DMS 273 (cell line): ENCODE data around the gene PEX14.

Experiments used
- DNase-seq: peaks from one replicate; lab custom pipeline; 2025; ENCODE audit not compliant: unreplicated experiment; lab: John Stamatoyannopoulos, UW

Gene PEX14

DNA sequence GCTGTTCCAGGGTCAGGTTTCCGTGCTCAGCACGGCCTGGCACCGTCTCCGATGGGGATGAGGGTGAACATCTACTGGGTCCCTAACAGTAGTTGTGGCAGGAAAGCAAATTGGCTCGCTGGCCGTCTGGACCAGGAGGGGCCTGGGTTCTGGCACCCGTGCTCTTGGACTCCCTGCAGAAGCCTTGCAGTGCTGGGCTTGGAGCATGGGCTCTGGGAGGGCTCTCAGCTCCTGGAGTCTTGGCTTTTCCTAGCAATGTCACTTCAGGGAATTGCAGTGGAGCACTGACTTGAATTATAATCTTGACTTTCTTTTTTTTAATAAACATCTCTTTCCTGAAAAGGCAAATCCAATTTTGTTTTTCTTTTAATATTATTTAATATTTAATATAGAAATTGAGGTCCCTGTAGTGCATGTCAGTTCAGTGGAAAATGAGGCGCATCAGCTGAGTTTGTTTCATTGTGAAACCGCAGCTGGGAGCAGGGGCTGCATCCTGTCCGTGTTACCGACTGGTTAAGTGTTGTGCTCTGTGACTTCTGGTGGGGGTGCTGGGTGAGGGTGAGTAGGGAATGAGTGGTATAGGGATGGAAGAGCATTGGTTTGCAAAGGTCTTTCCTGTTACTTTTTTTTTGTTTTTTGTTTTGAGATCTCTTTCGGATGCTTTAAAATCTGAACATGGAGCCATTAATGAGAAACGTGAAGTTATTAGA is 64.1 kb downstream of the PEX14 start:
- DNase-seq, result no peak

- no peak for DNase-seq
Measured at GRCh38 chr1:10539411-10540043, 64.8 kb downstream of the PEX14 start.

DNA sequence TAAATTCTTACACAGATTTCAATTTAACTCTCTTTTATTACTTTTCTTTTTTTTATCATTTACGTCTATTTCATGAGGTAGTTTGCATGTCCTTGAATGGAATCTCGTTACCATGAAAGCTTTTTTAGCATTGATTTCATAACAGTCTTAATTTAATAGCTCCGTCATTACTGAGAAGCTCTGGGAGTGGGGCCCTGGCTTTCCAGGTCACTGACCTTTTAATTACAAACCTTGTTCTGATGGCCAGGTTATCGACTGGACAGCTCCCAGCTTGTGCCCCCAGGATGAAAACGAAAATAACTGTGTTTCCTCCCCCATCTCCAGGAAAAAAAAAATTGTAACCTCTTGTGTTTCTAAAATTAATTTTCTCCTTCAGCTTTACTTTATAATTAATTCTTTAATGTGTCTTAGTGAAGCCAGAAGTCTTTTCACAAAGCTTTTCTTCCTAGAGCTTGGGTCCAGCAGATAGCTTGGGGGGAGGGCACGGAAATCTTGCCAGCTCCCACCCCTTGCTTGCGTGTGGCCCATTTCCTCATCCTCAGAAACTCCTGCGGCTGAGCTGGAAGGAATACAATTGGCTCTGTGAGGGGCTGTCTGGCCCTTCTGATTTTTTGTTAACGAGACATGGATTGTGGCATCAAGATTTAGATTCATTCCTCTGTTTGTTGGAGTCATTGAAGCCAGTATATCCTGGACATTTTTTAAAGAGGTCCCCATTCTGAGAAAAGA is 65.7 kb downstream of the PEX14 start:
- DNase-seq, result no peak

DNA sequence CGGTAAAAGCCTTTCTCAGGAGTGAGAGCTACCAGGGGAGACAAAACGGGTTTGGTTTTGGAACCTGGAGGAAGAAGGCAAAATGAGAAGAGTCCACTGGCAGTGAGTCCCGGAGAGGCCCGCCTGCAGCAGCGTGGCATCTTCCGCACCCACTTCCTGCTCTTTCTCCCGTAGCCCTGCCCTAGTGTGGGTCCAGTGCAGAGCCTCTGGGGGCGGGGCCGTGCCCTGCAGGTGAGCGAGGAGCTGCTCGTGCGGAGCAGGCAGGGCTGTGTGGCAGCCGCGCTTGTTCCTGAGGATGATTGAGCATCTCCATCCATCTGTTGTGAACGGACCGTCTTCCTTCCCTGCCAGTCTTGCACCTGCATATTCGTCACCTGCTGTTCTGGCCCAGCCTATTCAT is 66.5 kb downstream of the PEX14 start:
- DNase-seq, result no peak

GRCh38 chr1:10544239-10544638 is 69.5 kb downstream of the PEX14 start:
- no peak for DNase-seq

- no peak for DNase-seq
Measured at GRCh38 chr1:10546896-10547295, 72.1 kb downstream of the PEX14 start.

DNA sequence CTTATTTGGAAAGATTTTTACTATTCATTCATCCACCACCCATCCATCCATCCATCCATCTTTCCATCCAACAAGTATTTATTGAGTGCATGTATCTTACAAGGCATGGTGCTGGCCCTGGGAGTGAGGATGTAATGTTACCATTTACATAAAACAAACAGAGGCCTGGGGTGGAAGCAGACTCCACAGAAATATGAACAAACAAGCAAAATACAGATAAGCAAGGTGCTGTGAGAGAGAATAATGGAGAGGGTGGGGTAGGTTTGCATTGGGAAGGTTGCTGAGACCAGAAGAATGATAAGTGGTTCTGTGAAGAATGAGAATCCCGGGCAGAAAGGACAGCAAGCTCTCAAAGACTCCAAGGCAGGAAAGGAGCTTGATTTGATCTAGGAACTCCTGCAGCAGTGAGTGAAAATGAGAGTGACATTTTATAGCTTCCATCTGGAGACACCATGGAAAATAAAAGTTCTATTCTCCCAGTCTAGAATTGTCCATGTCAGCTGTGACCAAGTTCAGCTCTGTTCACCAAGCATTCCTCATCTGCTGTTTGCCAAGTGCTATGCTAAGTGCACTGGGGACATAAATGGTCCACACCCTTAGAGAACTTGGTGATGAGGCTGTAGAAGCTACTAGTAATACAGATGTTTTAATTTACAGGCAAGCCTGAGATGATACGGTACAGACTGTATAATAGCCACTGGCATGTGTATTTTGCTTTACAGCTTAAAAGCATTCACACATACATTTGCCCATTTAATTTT is 75.3 kb downstream of the PEX14 start:
- DNase-seq, result no peak

DNA sequence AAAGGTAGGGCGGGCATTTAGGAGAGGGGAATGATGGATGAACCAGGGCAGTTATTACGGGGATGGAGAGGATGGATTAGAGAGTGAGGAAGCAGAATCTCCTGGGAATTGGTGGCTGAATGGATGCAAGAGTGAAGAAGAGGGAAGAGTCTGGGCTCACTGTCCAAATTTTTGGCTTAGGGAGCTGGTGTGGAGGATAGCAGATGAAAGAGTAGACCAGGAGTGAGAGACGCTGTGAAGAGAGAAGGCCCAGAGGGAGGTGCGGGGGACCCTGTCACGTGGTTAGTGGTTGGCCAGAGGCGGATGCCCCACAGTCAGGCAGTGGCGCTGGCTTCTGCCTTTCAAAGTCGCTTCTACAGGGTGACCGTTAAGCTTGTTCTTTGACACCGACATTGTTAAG is 78.4 kb downstream of the PEX14 start:
- no peak for DNase-seq

GRCh38 chr1:10555635-10556429 is 81.1 kb downstream of the PEX14 start:
- no peak for DNase-seq

DNA sequence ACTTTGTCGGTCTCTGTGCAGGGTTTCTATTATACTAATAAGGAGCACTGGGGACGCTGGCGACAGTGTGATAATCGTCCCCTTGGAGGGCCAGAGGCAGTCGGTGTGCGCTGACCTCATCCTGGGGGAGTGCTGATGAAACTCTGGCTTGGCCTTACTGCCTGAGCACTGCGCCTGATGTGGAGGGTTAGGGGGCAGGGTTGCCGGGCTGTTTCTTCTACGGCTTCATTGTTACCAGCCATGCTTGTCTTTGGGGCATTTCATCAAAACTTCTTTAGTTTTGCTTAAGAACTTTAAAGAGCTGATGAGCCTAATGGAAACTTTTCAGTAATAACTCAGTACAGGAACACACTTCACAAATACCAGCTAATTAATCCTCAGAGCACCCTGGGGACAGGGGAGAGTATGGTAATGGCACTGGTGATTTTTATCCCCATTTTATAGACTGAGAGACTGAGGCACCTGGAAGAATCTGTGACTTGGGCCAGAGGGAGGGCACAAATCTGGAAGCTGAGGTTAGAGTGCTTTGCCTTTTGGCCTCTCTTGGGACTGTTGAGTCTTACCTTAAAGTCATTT is 81.8 kb downstream of the PEX14 start:
- DNase-seq, result no peak

GRCh38 chr1:10557714-10558113 is 83.0 kb downstream of the PEX14 start:
- DNase-seq, result no peak

DNA sequence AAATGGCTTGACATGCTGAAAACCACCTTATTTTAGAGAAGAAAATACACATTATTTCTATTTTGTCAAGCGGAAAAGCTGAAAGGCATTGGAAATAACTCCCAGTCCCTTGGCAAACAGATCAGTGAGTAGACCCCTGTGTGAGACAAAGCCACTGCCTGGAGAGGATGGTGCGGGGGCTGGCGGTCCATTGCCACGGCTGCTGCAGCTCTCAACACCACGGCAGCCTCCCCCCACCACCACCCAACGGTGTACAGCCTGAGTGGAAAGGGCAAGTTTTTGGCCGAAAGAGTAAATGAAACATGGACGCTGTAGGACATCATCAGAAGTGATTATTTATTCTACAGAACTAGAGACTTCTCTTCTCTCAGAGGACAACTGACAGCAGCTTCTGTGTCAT is 84.6 kb downstream of the PEX14 start:
- no peak for DNase-seq

- DNase-seq, result no peak
Measured at GRCh38 chr1:10561497-10561896, 86.7 kb downstream of the PEX14 start.

DNA sequence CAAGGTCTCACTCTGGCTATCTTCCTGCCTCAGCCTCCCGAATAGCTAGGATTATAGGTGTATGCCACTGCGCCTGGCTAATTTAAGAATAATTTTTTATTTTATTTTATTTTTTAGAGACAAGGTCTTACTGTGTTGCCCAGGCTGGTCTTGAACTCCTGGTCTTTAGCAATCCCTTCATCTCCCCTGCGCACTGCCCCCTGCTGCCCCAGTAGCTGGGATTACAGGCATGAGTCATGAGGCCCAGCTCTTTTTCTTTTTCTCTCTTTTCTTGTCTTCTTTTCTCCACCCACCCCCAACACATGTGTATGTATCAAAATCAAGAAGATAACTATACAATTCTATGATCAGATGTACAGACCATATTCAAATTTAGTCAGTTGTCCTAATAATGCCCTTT is 87.2 kb downstream of the PEX14 start:
- peak; percentile 16 for DNase-seq

DNA sequence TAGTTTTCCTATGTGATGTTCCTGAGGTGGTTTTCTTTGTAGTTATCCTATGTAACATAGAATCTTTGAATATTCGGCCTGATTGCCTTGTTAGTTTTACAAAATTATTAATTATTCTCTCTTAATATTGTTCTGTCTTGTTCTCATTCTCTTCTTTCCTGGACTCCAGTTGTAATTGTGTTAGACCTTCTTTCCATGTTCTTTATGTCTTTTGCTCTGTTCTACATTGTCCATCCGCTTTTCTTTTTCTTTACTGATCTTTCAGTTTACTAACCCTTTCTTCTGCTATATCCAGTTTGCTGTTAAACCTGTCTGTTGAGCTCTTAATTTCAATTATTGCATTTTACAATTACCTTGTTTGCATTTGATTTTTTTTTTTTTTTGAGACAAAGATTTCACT is 89.3 kb downstream of the PEX14 start:
- peak; percentile 12 for DNase-seq

- DNase-seq, result no peak
Measured at GRCh38 chr1:10569531-10569930, 94.8 kb downstream of the PEX14 start.

DNA sequence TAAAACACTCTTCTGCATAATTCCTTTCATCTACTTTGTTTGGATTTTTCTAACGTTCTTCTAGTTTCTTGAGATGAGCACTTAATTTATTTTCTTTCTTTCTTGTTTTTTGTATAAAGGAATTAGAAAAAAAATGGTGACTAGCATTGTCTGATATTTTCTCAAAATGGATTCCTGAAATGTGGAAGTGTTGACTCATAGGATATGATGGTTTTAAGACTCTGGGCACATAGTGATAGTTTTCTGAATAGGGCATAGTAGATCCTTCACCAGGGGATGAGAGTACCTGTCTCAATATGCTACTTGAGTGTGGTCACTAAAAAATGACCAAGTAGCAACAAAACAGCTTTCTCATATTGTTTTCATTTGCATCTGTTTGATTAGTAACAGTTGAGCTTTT is 100.9 kb downstream of the PEX14 start:
- DNase-seq, result no peak

GRCh38 chr1:10578070-10578469 is 103.3 kb downstream of the PEX14 start:
- no peak for DNase-seq

GRCh38 chr1:10583641-10584040 is 108.9 kb downstream of the PEX14 start:
- no peak for DNase-seq

DNA sequence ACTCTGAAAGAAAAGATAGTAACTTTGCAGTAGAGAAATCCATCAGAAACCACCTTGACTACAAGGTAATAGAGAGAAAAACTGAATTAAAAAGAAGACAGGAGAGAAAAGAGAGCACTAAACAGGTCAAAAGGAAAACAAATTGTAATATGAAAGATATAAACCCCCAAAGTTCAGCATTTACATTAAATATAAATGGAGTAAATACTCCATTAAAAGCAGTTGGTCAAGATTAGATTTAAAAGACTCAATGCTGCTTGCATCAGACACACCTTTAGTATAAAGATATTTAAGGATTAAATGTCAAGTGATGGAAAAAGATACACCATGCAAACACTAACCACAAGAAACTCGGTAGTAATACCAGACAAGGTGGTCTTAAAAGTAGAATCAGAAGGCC is 110.5 kb downstream of the PEX14 start:
- no peak for DNase-seq
